Activated CD8-positive, alpha-beta memory T cell treated with anti-CD3 and anti-CD28 coated beads for 48 hours (primary cell): ENCODE results near the gene NCF1.
A peak's percentile ranks its signal among the peaks of the same experiment; 100 is the strongest.
"Not testable (repeated sequence)": the region's sequence is repeated elsewhere in the genome, so short reads cannot be mapped to it uniquely, and the experiment has no call there.

Source experiments
- DNase-seq, 3 experiments: peaks; one replicate each; pipeline ENCODE4 v3.0.0-alpha.2; 2020; ENCODE audit warnings: low read depth in 2 of 3, low spot score in 2 of 3

The NCF1 gene

DNA sequence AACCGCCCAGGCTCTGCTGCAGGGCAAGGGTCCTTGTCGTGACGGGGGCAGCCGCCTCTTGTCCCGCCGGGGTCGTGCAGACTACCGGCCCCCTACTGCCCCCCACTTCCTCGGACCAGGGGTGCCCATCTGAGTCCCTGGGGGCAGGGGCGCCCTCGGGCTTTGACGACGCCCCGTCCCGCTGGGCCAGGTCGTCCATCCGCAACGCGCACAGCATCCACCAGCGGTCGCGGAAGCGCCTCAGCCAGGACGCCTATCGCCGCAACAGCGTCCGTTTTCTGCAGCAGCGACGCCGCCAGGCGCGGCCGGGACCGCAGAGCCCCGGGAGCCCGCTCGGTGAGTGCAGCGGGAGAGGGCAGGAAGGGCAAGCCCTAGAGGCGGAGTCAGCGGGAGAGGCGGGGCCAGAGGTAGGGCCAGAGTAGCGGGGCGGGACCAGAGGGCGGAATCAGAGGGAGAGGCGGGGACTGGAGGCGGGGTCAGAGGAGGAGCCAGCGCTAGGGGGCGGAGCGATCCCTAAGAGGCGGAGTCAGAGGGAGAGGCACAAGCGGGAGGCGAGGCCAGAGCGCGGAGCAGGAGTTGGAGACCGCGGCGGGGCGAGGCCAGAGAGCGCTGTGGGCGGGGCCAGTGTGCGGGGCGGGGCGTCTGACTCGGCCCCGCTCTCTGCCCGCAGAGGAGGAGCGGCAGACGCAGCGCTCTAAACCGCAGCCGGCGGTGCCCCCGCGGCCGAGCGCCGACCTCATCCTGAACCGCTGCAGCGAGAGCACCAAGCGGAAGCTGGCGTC lies 14.7 kb downstream of the NCF1 start:
- peak; percentile 90 to 93 (median 92) for DNase-seq

DNA sequence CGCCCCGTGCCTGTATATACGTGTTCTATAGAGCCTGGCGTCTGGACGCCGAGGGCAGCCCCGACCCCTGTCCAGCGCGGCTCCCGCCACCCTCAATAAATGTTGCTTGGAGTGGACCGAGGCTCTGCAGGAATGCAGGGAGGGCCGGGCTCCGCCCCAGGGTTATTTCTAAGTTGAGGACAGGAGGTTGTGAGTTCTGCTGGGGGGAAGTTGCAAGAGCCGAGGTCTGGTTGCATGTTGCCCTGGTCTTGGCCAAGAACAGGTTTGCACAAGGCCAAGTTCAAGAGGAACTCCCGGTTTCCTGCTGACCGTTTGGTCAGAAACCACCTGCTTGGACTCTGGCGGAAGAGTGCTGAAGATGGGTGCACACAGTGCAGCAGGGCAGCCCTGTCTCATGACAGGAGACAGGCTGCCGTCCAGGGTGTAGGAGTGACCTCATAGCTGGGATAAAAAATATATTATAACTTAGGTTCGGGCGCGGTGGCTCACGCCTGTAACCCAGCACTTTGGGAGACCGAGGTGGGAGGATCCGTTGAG lies 15.5 kb downstream of the NCF1 start:
- not testable (repeated sequence) for DNase-seq

DNA sequence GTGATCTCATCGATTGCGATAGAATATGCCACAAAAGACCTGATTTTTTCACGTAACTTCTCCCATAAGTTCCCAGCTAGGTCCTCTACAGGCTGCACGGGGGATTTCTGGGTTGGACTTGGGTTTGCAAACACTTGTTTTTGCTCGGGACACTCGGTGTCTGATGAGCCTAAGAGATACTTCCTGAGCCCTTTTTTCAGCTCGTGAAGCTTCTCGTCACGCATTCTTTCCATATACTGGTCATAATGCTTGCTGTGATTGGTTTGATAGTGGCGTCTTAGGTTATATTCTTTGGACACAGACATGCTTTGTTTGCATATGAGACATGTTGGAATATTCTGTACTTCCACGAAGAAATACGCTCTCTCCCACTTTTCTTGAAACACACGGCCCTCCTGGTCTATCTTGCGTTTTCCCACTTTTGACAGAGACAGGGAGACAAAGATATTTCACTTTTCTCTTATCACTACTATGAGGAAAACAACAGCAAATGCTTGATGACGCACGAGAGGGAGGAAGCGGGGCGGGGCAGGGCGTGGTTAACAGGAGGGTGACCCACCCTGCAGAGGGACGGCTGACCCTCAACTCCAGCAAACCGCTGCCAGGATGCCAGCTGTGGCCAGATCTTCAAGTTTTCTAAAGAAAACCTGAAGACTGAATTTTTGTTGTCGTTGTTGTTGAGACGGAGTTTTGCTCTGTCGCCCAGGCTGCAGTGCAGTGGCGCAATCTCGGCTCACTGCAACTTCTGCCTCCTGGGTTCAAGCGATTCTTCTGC lies 24.2 kb downstream of the NCF1 start:
- DNase-seq: not testable (repeated sequence)

DNA sequence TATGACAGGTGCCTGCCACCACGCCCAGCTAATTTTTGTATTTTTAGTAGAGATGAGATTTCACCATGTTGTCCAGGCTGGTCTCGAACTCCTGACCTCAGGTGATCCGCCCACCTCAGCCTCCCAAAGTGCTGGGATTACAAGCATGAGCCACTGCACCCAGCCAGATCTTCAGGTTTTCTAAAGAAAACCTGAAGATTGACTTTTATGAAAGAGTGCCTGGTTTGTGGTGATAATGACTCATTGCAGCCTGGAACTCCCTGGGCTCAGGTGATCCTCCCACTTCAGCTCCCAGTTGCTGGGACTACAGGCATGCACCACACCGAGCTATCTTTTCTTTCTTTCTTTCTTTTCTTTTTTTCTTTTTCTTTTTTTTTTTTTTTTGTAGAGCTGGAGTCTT lies 24.8 kb downstream of the NCF1 start:
- DNase-seq: not testable (repeated sequence)

DNA sequence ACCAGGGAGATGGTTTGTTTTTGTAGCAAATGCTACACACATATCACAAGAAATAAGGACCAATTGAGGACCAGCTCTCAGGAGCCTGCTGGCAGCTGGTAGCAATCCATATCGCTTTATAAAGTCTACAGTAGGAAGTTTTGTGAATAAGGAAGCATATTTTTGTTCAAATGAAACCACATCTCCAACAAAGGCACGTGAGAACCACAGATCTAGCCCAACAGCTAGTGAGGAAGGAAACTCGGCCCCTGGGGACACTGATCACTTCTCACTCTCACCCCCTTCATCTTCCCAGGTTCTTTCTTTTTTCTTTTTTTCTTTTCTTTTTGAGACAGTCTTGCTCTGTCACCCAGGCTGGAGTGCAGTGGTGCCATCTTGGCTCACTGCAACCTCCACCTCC lies 42.1 kb downstream of the NCF1 start:
- DNase-seq: not testable (repeated sequence)

DNA sequence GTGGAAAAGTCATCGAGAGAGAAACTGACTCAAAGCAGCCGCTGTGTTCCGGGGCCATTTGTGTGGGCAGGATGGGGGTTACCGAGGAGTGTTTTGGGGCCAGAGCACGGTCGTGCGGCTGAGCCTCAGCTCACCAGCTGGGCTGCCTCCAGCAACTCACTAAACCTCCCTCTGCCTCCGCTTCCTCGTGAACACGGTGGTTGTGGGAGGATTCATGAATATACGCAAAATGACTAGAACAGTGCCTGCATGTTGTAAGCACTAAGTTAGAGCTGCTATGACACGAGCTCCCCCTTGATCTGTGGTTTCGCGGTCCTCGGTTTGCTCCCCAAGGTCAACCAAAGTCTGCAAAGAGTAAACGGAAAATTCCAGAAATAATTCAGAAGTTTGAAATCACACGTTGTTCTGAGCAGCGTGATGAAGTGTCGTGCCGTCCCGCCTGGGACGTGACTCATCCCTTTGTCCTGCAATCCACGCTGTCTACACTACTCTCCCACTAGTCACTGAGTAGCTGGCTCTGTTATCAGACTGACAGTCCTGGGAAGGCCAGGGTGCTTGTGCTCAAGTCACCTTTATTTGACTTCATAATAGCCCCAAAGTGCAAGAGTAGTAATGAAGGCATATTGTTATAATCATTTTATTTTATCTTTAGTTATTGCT lies 46.5 kb downstream of the NCF1 start:
- not testable (repeated sequence) for DNase-seq

DNA sequence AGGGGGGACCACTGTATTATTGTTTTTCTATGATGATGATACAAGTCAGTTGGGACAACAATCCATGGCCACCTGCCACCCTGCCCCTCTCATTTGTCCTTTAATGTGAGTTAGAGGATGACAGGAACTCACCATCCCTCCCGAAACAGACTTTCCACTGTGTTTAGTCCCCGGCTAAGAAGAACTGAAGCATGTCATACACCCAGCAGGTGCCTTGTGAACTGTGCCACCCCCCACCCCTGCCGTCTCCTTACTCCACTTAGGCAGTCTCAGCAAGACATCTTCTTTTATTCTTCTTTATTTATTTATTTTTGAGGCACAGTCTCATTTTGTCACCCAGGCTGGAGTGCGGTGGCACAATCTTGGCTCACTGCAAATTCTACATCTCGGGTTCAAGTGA lies 47.4 kb downstream of the NCF1 start:
- not testable (repeated sequence) for DNase-seq

DNA sequence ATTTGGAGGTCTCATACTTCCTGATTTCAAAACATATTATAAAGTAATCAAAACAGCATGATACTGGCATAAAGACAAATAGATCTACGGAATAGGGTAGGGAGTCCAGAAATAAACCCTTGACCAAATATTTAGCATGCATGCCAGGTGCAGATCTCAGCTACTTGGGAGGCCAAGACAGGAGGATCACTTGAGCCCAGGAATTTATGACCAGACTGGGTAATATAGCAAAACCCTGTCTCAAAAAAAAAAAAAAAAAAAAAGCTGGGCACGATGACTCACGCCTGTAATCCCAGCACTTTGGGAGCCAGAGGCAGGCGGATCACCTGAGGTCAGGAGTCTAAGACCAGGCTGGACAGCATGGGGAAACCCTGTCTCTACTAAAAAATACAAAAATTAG lies 56.1 kb downstream of the NCF1 start:
- DNase-seq: not testable (repeated sequence)

DNA sequence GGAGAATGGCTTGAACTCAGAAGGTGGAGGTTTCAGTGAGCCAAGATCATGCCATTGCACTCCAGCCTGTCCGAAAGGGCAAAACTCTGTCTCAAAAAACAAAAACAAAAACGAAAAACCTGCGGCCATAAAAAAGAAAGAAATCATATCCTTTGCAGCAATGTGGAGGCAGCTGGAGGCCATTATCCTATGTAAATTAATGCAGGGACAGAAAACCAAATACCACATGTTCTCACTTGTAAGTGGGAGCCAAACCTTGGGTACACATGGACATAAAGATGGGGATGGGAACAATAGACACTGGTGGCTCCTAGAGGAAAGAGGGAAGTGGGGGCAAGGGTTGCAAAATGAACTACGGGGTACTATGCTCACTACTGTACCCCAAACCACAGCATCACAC lies 56.6 kb downstream of the NCF1 start:
- DNase-seq: not testable (repeated sequence)
